Peyer's patch (tissue), 4 donors: Measurements from ENCODE around the gene GARRE1. TPM values are rescaled to one million over a fixed set of nuclear protein-coding genes. Genes with fewer than 3 reads are reported as not detected.
A peak's percentile ranks its signal among the peaks of the same experiment; 100 is the strongest.

Experiments
- DNase-seq, 3 donors: peaks; one replicate each; pipeline ENCODE4 v3.0.0-alpha.2; 2017 to 2019
- H3K27ac ChIP-seq, 4 donors: fragments of 200-600 bp; sonication (generic); one replicate each; pipeline ENCODE4 v1.5.1; 2016 to 2019
- H3K27me3 ChIP-seq, 2 donors: fragments of 200-600 bp; sonication (generic); one replicate each; pipeline ENCODE4 v1.5.1; 2019
- H3K36me3 ChIP-seq, 3 donors: fragments of 200-600 bp; sonication (generic); one replicate each; pipeline ENCODE4 v1.5.1; 2016 to 2019
- H3K4me1 ChIP-seq, 4 donors: fragments of 200-600 bp; sonication (generic); one replicate each; pipeline ENCODE4 v1.5.1; 2016 to 2019
- H3K4me3 ChIP-seq, 4 donors: fragments of 200-600 bp; sonication (generic); 1 replicate in 3 of 4; 2 replicates in 1 of 4; pipeline ENCODE4 v1.5.1; 2016 to 2019; ENCODE audit warnings: mild to moderate bottlenecking in 1 of 4
- H3K9me3 ChIP-seq, 4 donors: fragments of 200-600 bp; sonication (generic); one replicate each; pipeline ENCODE4 v1.5.1; 2016 to 2019; ENCODE audit warnings: mild to moderate bottlenecking in 1 of 4
- CTCF ChIP-seq, 6 experiments: fragments of 450-650 bp in 4 of 6; fragments of 200-600 bp in 2 of 6; sonication (generic) in 1 of 6; IDR thresholded peaks; one replicate each; pipeline ENCODE4 v1.5.1; 2017 to 2019; ENCODE audit warnings: antibody characterized with exemption in 6 of 6, mild to moderate bottlenecking in 3 of 6, moderate library complexity in 1 of 6
- POLR2A ChIP-seq, 2 donors: fragments of 450-650 bp; IDR thresholded peaks; one replicate each; pipeline ENCODE4 v1.5.1; 2017; ENCODE audit warnings: antibody characterized with exemption in 2 of 2, mild to moderate bottlenecking in 2 of 2, moderate library complexity in 2 of 2
- total RNA-seq, 4 donors: library from RNA; depleted of rRNA; stranded (reverse); fragments of >200 nt; gene quantifications; one replicate each; pipeline ENCODE4 v1.1.0, GENCODE V29; 2016

Gene GARRE1
- total RNA-seq, 4 donors from 2014 or later, result 11.9 to 31.2 (median 19.5) TPM

- peaks cover 0 to 5% (median 0%) of the 10 kb centered on the region in 3 donors for H3K36me3 ChIP-seq
- DNase-seq, result no peak
- peaks cover 0 to 14% (median 8%) of the 10 kb centered on the region in 4 donors for H3K4me1 ChIP-seq
- no peak overlapping the region for H3K4me3 ChIP-seq
- H3K9me3 ChIP-seq, result no peaks in the 10 kb centered on the region
- no peak overlapping the region for H3K27ac ChIP-seq
- TF ChIP-seq CTCF (IDR thresholded peaks at IDR 0.05) (no peak), POLR2A (IDR thresholded peaks at IDR 0.05) (no peak)
- no peaks in the 10 kb centered on the region for H3K27me3 ChIP-seq
Measured at GRCh38 chr19:34274284-34274826, 20.0 kb downstream of the GARRE1 start.

- no peaks in the 10 kb centered on the region for H3K27me3 ChIP-seq
- H3K27ac ChIP-seq, result no peak overlapping the region
- H3K4me3 ChIP-seq, result no peak overlapping the region
- DNase-seq, result no peak
- no peaks in the 10 kb centered on the region for H3K9me3 ChIP-seq
- peaks cover 0 to 12% (median 5%) of the 10 kb centered on the region in 4 donors for H3K4me1 ChIP-seq
- TF ChIP-seq POLR2A (IDR thresholded peaks at IDR 0.05) (no peak), CTCF (IDR thresholded peaks at IDR 0.05) (no peak)
- peaks cover 0 to 5% (median 0%) of the 10 kb centered on the region in 3 donors for H3K36me3 ChIP-seq
Measured at GRCh38 chr19:34274827-34275625, 20.7 kb downstream of the GARRE1 start.

- TF ChIP-seq CTCF (IDR thresholded peaks at IDR 0.05), result peak in 1 of 6 experiments; percentile 18
- no peak for TF ChIP-seq POLR2A (IDR thresholded peaks at IDR 0.05)
- no peak overlapping the region for H3K4me3 ChIP-seq
- no peak for DNase-seq
- peaks cover 0 to 5% (median 0%) of the 10 kb centered on the region in 3 donors for H3K36me3 ChIP-seq
- no peak overlapping the region for H3K27ac ChIP-seq
- no peaks in the 10 kb centered on the region for H3K27me3 ChIP-seq
- H3K4me1 ChIP-seq, result peaks cover 0 to 5% (median under 1%) of the 10 kb centered on the region in 4 donors
- no peaks in the 10 kb centered on the region for H3K9me3 ChIP-seq
Measured at GRCh38 chr19:34275705-34276104, 21.4 kb downstream of the GARRE1 start.

GRCh38 chr19:34276614-34277013, 22.3 kb downstream of the GARRE1 start:
- H3K9me3 ChIP-seq, result no peaks in the 10 kb centered on the region
- no peaks in the 10 kb centered on the region for H3K27me3 ChIP-seq
- DNase-seq, result no peak
- peaks cover 0 to 4% (median 0%) of the 10 kb centered on the region in 4 donors for H3K4me1 ChIP-seq
- H3K4me3 ChIP-seq, result no peak overlapping the region
- no peak overlapping the region for H3K27ac ChIP-seq
- H3K36me3 ChIP-seq, result peaks cover 0 to 5% (median 0%) of the 10 kb centered on the region in 3 donors
- TF ChIP-seq POLR2A (IDR thresholded peaks at IDR 0.05), result no peak
- TF ChIP-seq CTCF (IDR thresholded peaks at IDR 0.05), result no peak

GRCh38 chr19:34277244-34277643, 22.9 kb downstream of the GARRE1 start:
- no peak for DNase-seq
- peaks cover 0 to 5% (median 0%) of the 10 kb centered on the region in 3 donors for H3K36me3 ChIP-seq
- H3K27me3 ChIP-seq, result no peaks in the 10 kb centered on the region
- peaks cover 0 to 4% (median 1%) of the 10 kb centered on the region in 4 donors for H3K4me1 ChIP-seq
- H3K9me3 ChIP-seq, result no peaks in the 10 kb centered on the region
- H3K27ac ChIP-seq, result no peak overlapping the region
- TF ChIP-seq POLR2A (IDR thresholded peaks at IDR 0.05) (no peak), CTCF (IDR thresholded peaks at IDR 0.05) (no peak)
- no peak overlapping the region for H3K4me3 ChIP-seq
